HCT116 (cell line): ENCODE data around the gene SAMHD1. TPM values are rescaled to one million over a fixed set of nuclear protein-coding genes. Genes with fewer than 3 reads are reported as not detected.

Experiments used
- ATAC-seq: fragments of 200-7000 bp; cut with Tn5 transposase; 2 replicates; pipeline ENCODE4 v1.9.1; 2020; ENCODE audit warnings: mild to moderate bottlenecking, moderate library complexity
- BruUV-seq: library from RNA; stranded (reverse); fragments of 400-500 nt; replicated peaks from 2 replicates; lab custom pipeline; 2021; lab: Mats Ljungman, UMichigan
- CTCF ChIA-PET: fragments of 300-600 bp; sonication (Branson Sonifier 250); formaldehyde crosslinking; loops from one replicate; lab custom pipeline; 2021; ENCODE audit warnings: antibody characterized with exemption; lab: Charles Lee
- POLR2A ChIA-PET: fragments of 300-600, 350-600 bp; sonication (Branson Sonifier 250); formaldehyde crosslinking; loops from one replicate; lab custom pipeline; 2021; ENCODE audit warnings: antibody characterized with exemption; lab: Charles Lee
- RAD21 ChIA-PET, 2 experiments: fragments of 300-600 bp; sonication (Branson Sonifier 250); formaldehyde crosslinking; loops; one replicate each; lab custom pipeline; 2023; ENCODE audit warnings: low total read pairs in 2 of 2; ENCODE audit not compliant: uncharacterized antibody in 2 of 2, unreplicated experiment in 2 of 2, low non-redundant PET in 1 of 2; lab: Charles Lee
- DNase-seq: peaks from one replicate; pipeline ENCODE4 v3.0.0-alpha.2; 2010; ENCODE audit warnings: low read depth, low spot score
- H2AFZ ChIP-seq: fragments of 200-600 bp; shearing (Covaris generic), sonication (generic); 2 replicates; pipeline ENCODE4 v1.6.1; 2017; ENCODE audit warnings: low read depth, mixed run types, mixed read lengths, antibody characterized with exemption, low read length; ENCODE audit not compliant: poor library complexity, severe bottlenecking
- H3K27ac ChIP-seq: 2 replicates; pipeline ENCODE4 v1.5.1; 2012; ENCODE audit warnings: low read depth, low read length
- H3K27me3 ChIP-seq: fragments of 200-600 bp; sonication (generic); 2 replicates; pipeline ENCODE4 v1.6.1; 2016; ENCODE audit warnings: mixed run types, low read length, mixed read lengths; ENCODE audit not compliant: insufficient read depth
- H3K36me3 ChIP-seq, 2 experiments: fragments of 200-500 bp in 1 of 2; fragments of 200-600 bp in 1 of 2; sonication (Bioruptor generic) in 1 of 2; sonication (generic) in 1 of 2; 2 replicates each; pipeline versions ENCODE4 v1.5.1 to v1.6.1; 2014 to 2016; ENCODE audit warnings: low read length in 2 of 2, inconsistent platforms in 1 of 2, mixed read lengths in 1 of 2, mixed run types in 1 of 2; ENCODE audit not compliant: insufficient read depth in 2 of 2, control insufficient read depth in 1 of 2
- H3K4me1 ChIP-seq, 2 experiments: fragments of 200-600 bp in 1 of 2; sonication (generic) in 1 of 2; 2 replicates each; pipeline versions ENCODE4 v1.5.1 to v1.6.1; 2012 to 2017; ENCODE audit warnings: low read length in 2 of 2, inconsistent platforms in 1 of 2, mild to moderate bottlenecking in 1 of 2, mixed read lengths in 1 of 2, mixed run types in 1 of 2, moderate library complexity in 1 of 2; ENCODE audit not compliant: insufficient read depth in 2 of 2, control insufficient read depth in 1 of 2
- H3K4me2 ChIP-seq: fragments of 200-600 bp; sonication (generic); 2 replicates; pipeline ENCODE4 v1.6.1; 2017; ENCODE audit warnings: mixed run types, low read length, mixed read lengths
- H3K4me3 ChIP-seq, 2 experiments: fragments of 200-600 bp in 1 of 2; sonication (generic) in 1 of 2; replicated peaks in 1 of 2; 2 replicates each; pipeline ENCODE4 v1.5.1; 2011 to 2016; ENCODE audit warnings: low read length in 2 of 2, control low read depth in 1 of 2, low read depth in 1 of 2, mild to moderate bottlenecking in 1 of 2, mixed read lengths in 1 of 2, mixed run types in 1 of 2
- H3K79me2 ChIP-seq: fragments of 200-600 bp; sonication (generic); 2 replicates; pipeline ENCODE4 v1.6.1; 2017; ENCODE audit warnings: mild to moderate bottlenecking, mixed run types, low read length, moderate library complexity, mixed read lengths; ENCODE audit not compliant: insufficient read depth
- H3K9ac ChIP-seq: fragments of 200-600 bp; sonication (generic); 2 replicates; pipeline ENCODE4 v1.6.1; 2016; ENCODE audit warnings: low read length, mixed read lengths
- H3K9me2 ChIP-seq: fragments of 200-600 bp; sonication (generic), shearing (Covaris generic); 2 replicates; pipeline ENCODE4 v1.6.1; 2017; ENCODE audit warnings: mixed run types, mild to moderate bottlenecking, moderate library complexity; ENCODE audit not compliant: insufficient read depth
- H3K9me3 ChIP-seq, 2 experiments: fragments of 200-500 bp in 1 of 2; fragments of 200-600 bp in 1 of 2; sonication (Bioruptor generic) in 1 of 2; sonication (generic) in 1 of 2; 2 replicates each; pipeline ENCODE4 v1.6.1; 2014 to 2017; ENCODE audit warnings: low read length in 2 of 2, mixed read lengths in 2 of 2, inconsistent platforms in 1 of 2, low read depth in 1 of 2, mild to moderate bottlenecking in 1 of 2, mixed run types in 1 of 2, moderate library complexity in 1 of 2; ENCODE audit not compliant: control insufficient read depth in 1 of 2, insufficient read depth in 1 of 2
- H4K20me1 ChIP-seq: fragments of 200-600 bp; sonication (generic), shearing (Covaris generic); 2 replicates; pipeline ENCODE4 v1.6.1; 2017; ENCODE audit warnings: mixed run types, mild to moderate bottlenecking, moderate library complexity; ENCODE audit not compliant: insufficient read depth
- ATF3 ChIP-seq: IDR thresholded peaks from 2 replicates; pipeline ENCODE4 v1.6.1; 2012
- CBX3 ChIP-seq: IDR thresholded peaks from 2 replicates; pipeline ENCODE4 v1.6.1; 2012; ENCODE audit warnings: low read depth
- CEBPB ChIP-seq: IDR thresholded peaks from 2 replicates; pipeline ENCODE4 v1.6.1; 2012; ENCODE audit warnings: low read depth
- CTCF ChIP-seq, 3 experiments: fragments of 200-600 bp in 1 of 3; sonication (generic) in 1 of 3; IDR thresholded peaks in 2 of 3; conservative IDR thresholded peaks in 1 of 3; 2 replicates each; pipeline ENCODE4 v1.5.1; 2012 to 2017; ENCODE audit warnings: low read depth in 2 of 3, low read length in 2 of 3, antibody characterized with exemption in 1 of 3, borderline replicate concordance in 1 of 3, control low read depth in 1 of 3, mild to moderate bottlenecking in 1 of 3, mixed read lengths in 1 of 3, mixed run types in 1 of 3, moderate library complexity in 1 of 3; ENCODE audit not compliant: insufficient read depth in 1 of 3
- EZH2phosphoT487 ChIP-seq: fragments of 200-600 bp; IDR thresholded peaks from 2 replicates; pipeline ENCODE4 v1.6.1; 2018; ENCODE audit warnings: antibody characterized with exemption, borderline replicate concordance
- JUND ChIP-seq: IDR thresholded peaks from 2 replicates; pipeline ENCODE4 v1.6.1; 2012
- MAX ChIP-seq: IDR thresholded peaks from 2 replicates; pipeline ENCODE4 v1.6.1; 2012
- POLR2AphosphoS5 ChIP-seq: IDR thresholded peaks from 2 replicates; pipeline ENCODE4 v1.6.1; 2011; ENCODE audit warnings: mild to moderate bottlenecking, low read depth, low read length, moderate library complexity
- RAD21 ChIP-seq: IDR thresholded peaks from 2 replicates; pipeline ENCODE4 v1.6.1; 2012; ENCODE audit warnings: low read depth, mild to moderate bottlenecking
- SIN3A ChIP-seq: IDR thresholded peaks from 2 replicates; pipeline ENCODE4 v1.6.1; 2012; ENCODE audit warnings: low read depth
- intact Hi-C: fragments of 100-400 bp; cut with micrococcal nuclease; formaldehyde crosslinking; loops from 2 replicates; pipeline ENCODE4 v1.10.0; 2022
- total RNA-seq: library from RNA; stranded (reverse); gene quantifications from one replicate; pipeline ENCODE4 v1.2.1, GENCODE V29; 2021; ENCODE audit not compliant: unreplicated experiment

Gene SAMHD1
- total RNA-seq, 1 experiment from 2014 or later: 21.4 TPM

GRCh38 chr20:36873498-36874189 is 77.9 kb downstream of the SAMHD1 start:
- H3K27me3 ChIP-seq: no peaks in the 10 kb centered on the region
- H4K20me1 ChIP-seq: no peaks in the 10 kb centered on the region
- RAD21 ChIA-PET: no interaction called here
- H3K9me3 ChIP-seq: no peaks in the 10 kb centered on the region
- CTCF ChIA-PET: interaction anchor here (1.4 kb wide), 1 partner anchor 13 kb away, joined by 4 read pairs; no protein-coding TSS in a partner anchor
- H3K79me2 ChIP-seq: no peaks in the 10 kb centered on the region
- H3K27ac ChIP-seq: no peak overlapping the region
- H3K36me3 ChIP-seq: no peaks in the 10 kb centered on the region
- POLR2A ChIA-PET: no interaction called here
- H3K9ac ChIP-seq: no peak overlapping the region
- H3K4me2 ChIP-seq: no peak overlapping the region
- intact Hi-C loops: no loop called here
- ATAC-seq (no peak), DNase-seq (no peak)
- no peak overlapping the region for H3K4me3 ChIP-seq
- no peak for TF ChIP-seq CEBPB
- TF ChIP-seq EZH2phosphoT487: no peak
- TF ChIP-seq CBX3: no peak
- TF ChIP-seq SIN3A: no peak
- no peak for TF ChIP-seq RAD21
- no peak for TF ChIP-seq ATF3
- TF ChIP-seq MAX: no peak
- no peak for TF ChIP-seq POLR2AphosphoS5
- no peak for TF ChIP-seq JUND
- TF ChIP-seq CTCF (IDR thresholded peaks at IDR 0.05 in 2 of 3, conservative IDR thresholded peaks at IDR 0.05 in 1 of 3; ENCODE audit: borderline replicate concordance in 1 of 3, insufficient read depth in 1 of 3, low read depth in 2 of 3, low read length in 2 of 3): no peak
- no peak overlapping the region for H2AFZ ChIP-seq
- BruUV-seq: no TSS peak
- H3K4me1 ChIP-seq: peaks cover 0 to 23% of the 10 kb centered on the region in 2 experiments; a peak in 1 of 4 replicates
- H3K9me2 ChIP-seq: no peaks in the 10 kb centered on the region
